ENCODE measurements around the gene SF3B4. TPM values are rescaled to one million over a fixed set of nuclear protein-coding genes. Genes with fewer than 3 reads are reported as not detected.

SF3B4 gene
- total and polyA plus RNA-seq, 2 of the 8 experiments (the other 6 are each of a cell fraction or from before 2014, with no cell fraction given), result 81.1 to 122 TPM

DNA sequence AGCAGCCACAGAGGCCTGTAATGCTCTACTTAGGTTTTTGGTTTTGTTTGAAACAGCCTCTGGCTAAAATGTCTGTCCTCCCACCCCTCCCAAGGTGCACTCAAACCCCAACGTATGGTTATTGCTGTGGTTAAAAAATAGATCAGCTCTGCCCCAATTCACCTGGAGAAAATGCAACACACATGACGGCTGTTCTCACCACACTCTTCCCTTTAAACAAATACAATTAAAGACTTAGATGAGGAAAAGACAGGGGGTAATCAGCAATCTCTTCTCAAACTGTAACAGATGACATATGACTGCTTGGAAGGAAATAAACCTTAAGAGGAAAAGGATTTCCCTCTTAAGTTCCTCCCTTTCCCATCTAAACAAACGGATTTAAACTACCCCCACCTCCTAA, 15.3 kb upstream of the SF3B4 start:
- Histone ChIP-seq H2BK12ac (ENCODE audit: low read depth, low read length) (no peak overlapping the region), H3K9me3 (ENCODE audit: insufficient read depth in 2 of 2, low read depth in 1 of 2, low read length in 1 of 2) (no peaks in the 10 kb centered on the region), H2BK5ac (ENCODE audit: low read depth, low read length) (no peak overlapping the region), H4K20me1 (replicated peaks in 1 of 2; ENCODE audit: control insufficient read depth in 1 of 2, insufficient read depth in 2 of 2, low read length in 2 of 2) (no peaks in the 10 kb centered on the region), H3K23ac (ENCODE audit: insufficient read length) (no peak overlapping the region), H3K18ac (ENCODE audit: extremely low read depth, low read length) (no peak overlapping the region), H4K5ac (ENCODE audit: insufficient read length, low read depth, low read length) (no peak overlapping the region), H3K79me1 (ENCODE audit: low read depth, low read length) (no peaks in the 10 kb centered on the region; the same call in 1 of the 2 replicates), H3K27ac (ENCODE audit: low read depth, low read length) (no peak overlapping the region), H3K56ac (replicated peaks; ENCODE audit: insufficient read length, low read depth, low read length) (no peak overlapping the region), H4K8ac (ENCODE audit: extremely low read depth, insufficient read depth, low read length) (no peak overlapping the region), H2AFZ (ENCODE audit: low read length) (no peak overlapping the region), H3K27me3 (replicated peaks in 1 of 4; ENCODE audit: control insufficient read depth in 3 of 4, extremely low read depth in 1 of 4, insufficient read depth in 3 of 4, low read length in 3 of 4) (no peaks in the 10 kb centered on the region), H3K79me2 (ENCODE audit: control insufficient read depth in 1 of 2, insufficient read depth in 2 of 2, low read length in 2 of 2) (no peaks in the 10 kb centered on the region), H3K4ac (replicated peaks; ENCODE audit: insufficient read length, low read depth, low read length) (no peak overlapping the region), H4K91ac (replicated peaks; ENCODE audit: insufficient read length, low read length) (no peak overlapping the region), H3K23me2 (ENCODE audit: low read depth, low read length) (no peaks in the 10 kb centered on the region; the same call in 1 of the 2 replicates), H2AK5ac (ENCODE audit: low read depth, low read length) (no peak overlapping the region), H3K9ac (replicated peaks in 1 of 4; ENCODE audit: extremely low read depth in 1 of 4, low read depth in 3 of 4, low read length in 3 of 4) (no peak overlapping the region; a peak in 1 of 7 replicates), H3K4me3 (ENCODE audit: extremely low read depth in 1 of 4, insufficient read depth in 2 of 4, low read depth in 3 of 4, low read length in 4 of 4) (no peak overlapping the region), H3K36me3 (ENCODE audit: control insufficient read depth in 2 of 4, insufficient read depth in 4 of 4, low read length in 3 of 4) (peaks cover 0 to 31% (median 17%) of the 10 kb centered on the region in 4 experiments; a peak in 6 of 8 replicates), H2BK120ac (replicated peaks; ENCODE audit: low read depth, low read length) (no peak overlapping the region), H2BK15ac (ENCODE audit: low read length) (no peak overlapping the region), H3K4me2 (ENCODE audit: insufficient read depth in 1 of 2, low read depth in 2 of 2, low read length in 2 of 2) (no peak overlapping the region), H3K14ac (ENCODE audit: insufficient read length) (no peak overlapping the region), H3K4me1 (replicated peaks in 1 of 4; ENCODE audit: control insufficient read depth in 3 of 4, insufficient read depth in 4 of 4, low read length in 3 of 4) (peaks cover 0 to 11% (median 5%) of the 10 kb centered on the region in 4 experiments; a peak in 6 of 7 replicates), H2BK20ac (ENCODE audit: low read length) (no peak overlapping the region)
- 73% methylated on average over 3 of the region's 3 CpGs; no CpG with 5 or more reads in 1 of the 2 experiments for WGBS, 2 experiments (ENCODE audit: extremely low coverage in 1 of 2, insufficient coverage in 1 of 2, insufficient read length in 1 of 2, insufficient replicate concordance in 2 of 2, low coverage in 1 of 2, low lambda C conversion rate in 2 of 2, missing lambda C conversion rate in 1 of 2)
- DNase-seq (ENCODE audit: low read depth in 1 of 2, low spot score in 2 of 2) (no peak), FAIRE-seq (no peak)
- no peak for TF ChIP-seq SRF (IDR thresholded peaks at IDR 0.05; ENCODE audit: low read depth, low read length)
- TF ChIP-seq, protein P1, sequence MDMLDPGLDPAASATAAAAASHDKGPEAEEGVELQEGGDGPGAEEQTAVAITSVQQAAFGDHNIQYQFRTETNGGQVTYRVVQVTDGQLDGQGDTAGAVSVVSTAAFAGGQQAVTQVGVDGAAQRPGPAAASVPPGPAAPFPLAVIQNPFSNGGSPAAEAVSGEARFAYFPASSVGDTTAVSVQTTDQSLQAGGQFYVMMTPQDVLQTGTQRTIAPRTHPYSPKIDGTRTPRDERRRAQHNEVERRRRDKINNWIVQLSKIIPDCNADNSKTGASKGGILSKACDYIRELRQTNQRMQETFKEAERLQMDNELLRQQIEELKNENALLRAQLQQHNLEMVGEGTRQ (IDR thresholded peaks at IDR 0.05; ENCODE audit: low read length), result no peak
- TF ChIP-seq YY1 (IDR thresholded peaks at IDR 0.05; ENCODE audit: low read depth, low read length), result no peak
- TF ChIP-seq CBX5 (IDR thresholded peaks at IDR 0.05; ENCODE audit: low read depth, low read length), result no peak
- TF ChIP-seq, protein P2, sequence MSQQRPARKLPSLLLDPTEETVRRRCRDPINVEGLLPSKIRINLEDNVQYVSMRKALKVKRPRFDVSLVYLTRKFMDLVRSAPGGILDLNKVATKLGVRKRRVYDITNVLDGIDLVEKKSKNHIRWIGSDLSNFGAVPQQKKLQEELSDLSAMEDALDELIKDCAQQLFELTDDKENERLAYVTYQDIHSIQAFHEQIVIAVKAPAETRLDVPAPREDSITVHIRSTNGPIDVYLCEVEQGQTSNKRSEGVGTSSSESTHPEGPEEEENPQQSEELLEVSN (IDR thresholded peaks at IDR 0.05), result no peak
- no peak for TF ChIP-seq SP4 (IDR thresholded peaks at IDR 0.05; ENCODE audit: low read length)
- TF ChIP-seq SP2 (IDR thresholded peaks at IDR 0.05; ENCODE audit: low read length), result no peak
- TF ChIP-seq POLR2A (IDR thresholded peaks at IDR 0.05; ENCODE audit: control extremely low read depth in 1 of 2, low read depth in 2 of 2, low read length in 2 of 2), result no peak
- TF ChIP-seq JUN (IDR thresholded peaks at IDR 0.05; ENCODE audit: low read depth, low read length), result no peak
- no peak for TF ChIP-seq ASH2L (IDR thresholded peaks at IDR 0.05; ENCODE audit: low read length)
- TF ChIP-seq KDM5A (IDR thresholded peaks at IDR 0.05; ENCODE audit: low read length), result no peak
- no peak for TF ChIP-seq TCF12 (IDR thresholded peaks at IDR 0.05; ENCODE audit: low read depth, low read length)
- ChIA-PET CTCF (ENCODE audit: partially characterized antibody) (interaction anchor here (0.8 to 3.1 kb wide), 8 partner anchors 9 to 188 kb away, joined by 3 to 14 read pairs (median 4); a partner anchor contains a TSS), POLR2A (ENCODE audit: partially characterized antibody) (interaction anchor here (0.7 to 1.6 kb wide), 7 partner anchors 10 to 125 kb away, joined by 3 to 5 read pairs (median 3); partner anchors contain the start of genes SV2A and VPS45)

All from H1 (cell line).